ENCODE measurements around the gene ALDH16A1. TPM values are rescaled to one million over a fixed set of nuclear protein-coding genes. Genes with fewer than 3 reads are reported as not detected.

The ALDH16A1 gene
- total and polyA plus RNA-seq, 10 of the 15 experiments (the other 5 are each of a cell fraction or from before 2014, with no cell fraction given) = 1.7 to 49.3 (median 18.1) TPM

GRCh38 chr19:49474542-49474924 is 21.5 kb downstream of the ALDH16A1 start:
- Histone ChIP-seq H3K4me1 (ENCODE audit: control insufficient read depth, insufficient read depth, low read length) (peaks cover 30% of the 10 kb centered on the region), H3K36me3 (ENCODE audit: control insufficient read depth in 2 of 2, insufficient read depth in 2 of 2, low read length in 1 of 2) (no peaks in the 10 kb centered on the region), H3K4me3 (peak overlapping the region; percentile 82), H2AFZ (ENCODE audit: control insufficient read depth, low read depth, low read length) (peak overlapping the region; percentile 92), H3K9ac (ENCODE audit: control insufficient read depth, insufficient read depth, low read length) (peak overlapping the region; percentile 61; the same call in 1 of the 2 replicates), H3K27me3 (replicated peaks in 1 of 2; ENCODE audit: control insufficient read depth in 2 of 2, insufficient read depth in 2 of 2, low read length in 1 of 2) (no peaks in the 10 kb centered on the region), H3K4me2 (ENCODE audit: control insufficient read depth, insufficient read depth) (peak overlapping the region; percentile 92), H3K79me2 (ENCODE audit: control insufficient read depth, insufficient read depth, low read length) (no peaks in the 10 kb centered on the region), H3K27ac (ENCODE audit: control insufficient read depth, insufficient read depth) (peak overlapping the region; percentile 47; the same call in 1 of the 2 replicates), H3K9me3 (replicated peaks; ENCODE audit: control insufficient read depth, insufficient read depth, low read length) (no peaks in the 10 kb centered on the region), H4K20me1 (ENCODE audit: control insufficient read depth, insufficient read depth) (no peaks in the 10 kb centered on the region)
- no peak for DNase-seq (ENCODE audit: low read depth, low spot score)
- ChIA-PET POLR2A (no interaction called here), CTCF (interaction anchor here (1.0 to 5.9 kb wide), 7 partner anchors 9 to 105 kb away, joined by 3 to 68 read pairs (median 6); partner anchors contain the start of genes ALDH16A1, NOSIP and PIH1D1), RAD21 (ENCODE audit: unreplicated experiment) (no interaction called here), SMC1A (ENCODE audit: uncharacterized antibody, unreplicated experiment) (interaction anchor here (1.0 to 1.4 kb wide), 4 partner anchors 25 to 204 kb away, joined by 3 to 6 read pairs (median 4); no protein-coding TSS in a partner anchor)
- in situ Hi-C loops (cut with MboI) (no loop called here), intact Hi-C loops (cut with micrococcal nuclease; ENCODE audit: unreplicated experiment) (loop anchor here (1.0 to 5.0 kb wide), 2 partner anchors 31 to 142 kb away; no protein-coding TSS in a partner anchor)
- TF ChIP-seq YBX1 (IDR thresholded peaks at IDR 0.05) (peak; percentile 61; the same call in 1 of the 2 replicates), HDAC6 (IDR thresholded peaks at IDR 0.05; ENCODE audit: unreplicated experiment) (no peak)
- peak; percentile 1; the same call in 2 of the 3 replicates for ATAC-seq
- no TSS peak for BruUV-seq (replicated peaks)
- FAIRE-seq = no peak
- 0% methylated on average over 9 of the region's 11 CpGs for WGBS (ENCODE audit: insufficient coverage, insufficient replicate concordance, low lambda C conversion rate, missing lambda C conversion rate)

- H3K9ac ChIP-seq (ENCODE audit: control insufficient read depth, insufficient read depth, low read length) = no peak overlapping the region
- SMC1A ChIA-PET (ENCODE audit: uncharacterized antibody, unreplicated experiment) = interaction anchor here (1.5 kb wide), 1 partner anchor 24 kb away, joined by 5 read pairs; the partner anchor contains the start of gene PIH1D1
- H4K20me1 ChIP-seq (ENCODE audit: control insufficient read depth, insufficient read depth) = no peaks in the 10 kb centered on the region
- in situ Hi-C loops (cut with MboI) (no loop called here), intact Hi-C loops (cut with micrococcal nuclease; ENCODE audit: unreplicated experiment) (no loop called here)
- POLR2A ChIA-PET = interaction anchor here (1.3 kb wide), 1 partner anchor 22 kb away, joined by 5 read pairs; the partner anchor contains the start of gene ALDH16A1
- H3K4me2 ChIP-seq (ENCODE audit: control insufficient read depth, insufficient read depth) = no peak overlapping the region
- CTCF ChIA-PET = interaction anchor here (0.9 to 1.3 kb wide), 2 partner anchors 19 to 71 kb away, joined by 3 read pairs; no protein-coding TSS in a partner anchor
- no peaks in the 10 kb centered on the region for H3K27me3 ChIP-seq (replicated peaks in 1 of 2; ENCODE audit: control insufficient read depth in 2 of 2, insufficient read depth in 2 of 2, low read length in 1 of 2)
- RAD21 ChIA-PET (ENCODE audit: unreplicated experiment) = interaction anchor here (0.8 kb wide), 1 partner anchor 71 kb away, joined by 4 read pairs; no protein-coding TSS in a partner anchor
- FAIRE-seq (no peak), DNase-seq (ENCODE audit: low read depth, low spot score) (no peak), ATAC-seq (no peak)
- no peak overlapping the region for H2AFZ ChIP-seq (ENCODE audit: control insufficient read depth, low read depth, low read length)
- 69% methylated on average over 11 of the region's 15 CpGs for WGBS (ENCODE audit: insufficient coverage, insufficient replicate concordance, low lambda C conversion rate, missing lambda C conversion rate)
- H3K4me1 ChIP-seq (ENCODE audit: control insufficient read depth, insufficient read depth, low read length) = peaks cover 22% of the 10 kb centered on the region
- no peaks in the 10 kb centered on the region for H3K9me3 ChIP-seq (replicated peaks; ENCODE audit: control insufficient read depth, insufficient read depth, low read length)
- no peaks in the 10 kb centered on the region for H3K79me2 ChIP-seq (ENCODE audit: control insufficient read depth, insufficient read depth, low read length)
- no peak for TF ChIP-seq MYC (IDR thresholded peaks at IDR 0.05; ENCODE audit: insufficient read depth, insufficient read length, insufficient replicate concordance, low read length, severe bottlenecking)
- no peak for TF ChIP-seq GATAD2B (conservative IDR thresholded peaks at IDR 0.05; ENCODE audit: low read depth)
- TF ChIP-seq POLR2AphosphoS2 (IDR thresholded peaks at IDR 0.05; ENCODE audit: low read depth, low read length) = no peak
- TF ChIP-seq RAD21 (IDR thresholded peaks at IDR 0.05; ENCODE audit: insufficient read depth, low read depth, low read length) = no peak
- no peak for TF ChIP-seq ZNF592 (IDR thresholded peaks at IDR 0.05)
- no peak for TF ChIP-seq SMAD5 (IDR thresholded peaks at IDR 0.05; ENCODE audit: low read depth)
- no peak overlapping the region for H3K27ac ChIP-seq (ENCODE audit: control insufficient read depth, insufficient read depth)
- H3K36me3 ChIP-seq (ENCODE audit: control insufficient read depth in 2 of 2, insufficient read depth in 2 of 2, low read length in 1 of 2) = no peaks in the 10 kb centered on the region
- no TSS peak for BruUV-seq (replicated peaks)
- no peak overlapping the region for H3K4me3 ChIP-seq
These were observed 22.3 kb downstream of the ALDH16A1 start for GRCh38 chr19:49475191-49475917.

Measured in GM12878 (cell line).